Adrenal gland (tissue), 12 donors: ENCODE measurements around the gene LHX1. TPM values are rescaled to one million over a fixed set of nuclear protein-coding genes. Genes with fewer than 3 reads are reported as not detected.

Source experiments
- DNase-seq, 7 donors: peaks; one replicate each; pipeline ENCODE4 v3.0.0-alpha.2; 2019 to 2020
- H3K27ac ChIP-seq, 5 donors: fragments of 200-600 bp; sonication (generic) in 4 of 5; 1 replicate in 3 of 5; 2 replicates in 2 of 5; pipeline versions ENCODE4 v1.5.1 to v1.8.0; 2016 to 2020; ENCODE audit warnings: mild to moderate bottlenecking in 1 of 5
- H3K27me3 ChIP-seq: fragments of 200-600 bp; 2 replicates; pipeline ENCODE4 v1.8.0; 2021
- H3K36me3 ChIP-seq, 2 donors: fragments of 200-600 bp; replicated peaks in 1 of 2; 1 replicate in 1 of 2; 2 replicates in 1 of 2; pipeline versions ENCODE4 v1.5.1 to v1.8.0; 2018 to 2022
- H3K4me1 ChIP-seq, 2 donors: fragments of 200-600 bp; replicated peaks in 1 of 2; 1 replicate in 1 of 2; 2 replicates in 1 of 2; pipeline versions ENCODE4 v1.5.1 to v1.8.0; 2018 to 2021
- H3K4me3 ChIP-seq, 4 donors: fragments of 200-600 bp; sonication (generic) in 3 of 4; one replicate each; pipeline ENCODE4 v1.5.1; 2016 to 2018
- H3K9me3 ChIP-seq, 3 donors: fragments of 200-600 bp; sonication (generic) in 1 of 3; replicated peaks in 1 of 3; 1 replicate in 2 of 3; 2 replicates in 1 of 3; pipeline versions ENCODE4 v1.5.1 to v1.8.0; 2016 to 2021
- CTCF ChIP-seq, 6 experiments: fragments of 450-650 bp in 4 of 6; fragments of 200-600 bp in 2 of 6; sonication (generic) in 1 of 6; IDR thresholded peaks; 1 replicate in 5 of 6; 2 replicates in 1 of 6; pipeline versions ENCODE4 v1.5.1 to v1.8.0; 2016 to 2021; ENCODE audit warnings: antibody characterized with exemption in 6 of 6, mild to moderate bottlenecking in 2 of 6, moderate library complexity in 1 of 6
- POLR2A ChIP-seq, 2 donors: fragments of 450-650 bp; IDR thresholded peaks; one replicate each; pipeline ENCODE4 v1.6.1; 2017; ENCODE audit warnings: antibody characterized with exemption in 2 of 2, mild to moderate bottlenecking in 2 of 2, moderate library complexity in 1 of 2
- WGBS, 4 donors: extraction: QIAGEN DNeasy Blood & Tissue Kit in 2 of 4; methylation state at CpG; one replicate each; pipeline versions ENCODE4 v1.1.5 to v1.1.7; 2013 to 2017; 5-methylcytosine and 5-hydroxymethylcytosine counted together
- intact Hi-C, 2 donors: fragments of 100-400 bp; cut with DNase I; formaldehyde crosslinking; loops; one replicate each; pipeline versions ENCODE4 v1.14.1 to v1.15.0; 2022 to 2023
- polyA plus RNA-seq, 3 donors: library from polyadenylated mRNA; stranded (reverse); fragments of 200-250 nt in 2 of 3; fragments of 350-450 nt in 1 of 3; fragmentation: Illumina TruSeq in 1 of 3; extraction: RNeasy Lipid Tissue Mini Kit (QIAGEN cat#74804) in 1 of 3; gene quantifications; one replicate each; pipeline ENCODE4 v1.2.3, GENCODE V29; 2013 to 2014
- total RNA-seq, 9 donors: library from RNA; depleted of rRNA in 4 of 9; stranded (reverse); fragments of >200 nt in 4 of 9; fragments of 120-200 nt in 1 of 9; fragmentation: NEBNext Ultra II Directional in 1 of 9; extraction: Animal tissue kit (Norgen Biotek cat#: 25700) in 1 of 9; gene quantifications; one replicate each; pipeline versions ENCODE4 v1.1.0 to v1.2.4, GENCODE V29; 2013 to 2023
- donor health status: healthy with polysubstance abuse.
- donor health status: Bipolar disorder and iron deficiency.
- donor health status: DM: yes; HTN: yes; CAD: no.
- donor health status: DM: no; HTN: no; CAD: no.
- donor health status: DM: no; HTN: no; CAD: no.
- donor health status: DM: yes; HTN: yes; CAD: no.

LHX1 gene
- total and polyA plus RNA-seq, 12 donors = not detected

DNA sequence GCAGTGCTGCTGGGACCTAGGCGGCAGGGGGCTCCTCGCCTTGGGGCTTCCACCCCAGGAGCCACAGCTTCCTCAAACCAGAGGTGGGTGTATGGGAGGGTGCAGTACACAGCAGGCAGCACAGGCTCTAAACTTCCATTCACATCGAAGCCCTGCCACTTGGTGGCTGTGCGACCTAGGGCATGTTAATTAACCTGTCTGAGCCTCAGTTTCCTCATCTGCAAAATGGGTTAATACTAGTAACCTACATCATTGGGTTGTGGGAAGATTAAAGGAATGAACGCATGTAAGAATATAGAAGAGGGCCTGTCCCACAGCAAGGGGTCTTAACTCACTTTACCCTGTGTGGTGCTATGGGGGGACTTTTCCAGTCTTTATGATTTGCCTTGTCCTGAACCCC is 26.8 kb upstream of the LHX1 start:
- Histone ChIP-seq H3K4me3 (no peak overlapping the region), H3K9me3 (no peaks in the 10 kb centered on the region), H3K27me3 (peaks cover 4% of the 10 kb centered on the region), H3K4me1 (no peaks in the 10 kb centered on the region), H3K27ac (no peak overlapping the region), H3K36me3 (no peaks in the 10 kb centered on the region)
- 62 to 100% (median 76%) methylated on average over 2 to 5 of the region's 5 CpGs for WGBS, 4 donors
- intact Hi-C loops = no loop called here
- TF ChIP-seq CTCF (IDR thresholded peaks at IDR 0.05) = no peak
- no peak for TF ChIP-seq POLR2A (IDR thresholded peaks at IDR 0.05)
- DNase-seq = no peak

DNA sequence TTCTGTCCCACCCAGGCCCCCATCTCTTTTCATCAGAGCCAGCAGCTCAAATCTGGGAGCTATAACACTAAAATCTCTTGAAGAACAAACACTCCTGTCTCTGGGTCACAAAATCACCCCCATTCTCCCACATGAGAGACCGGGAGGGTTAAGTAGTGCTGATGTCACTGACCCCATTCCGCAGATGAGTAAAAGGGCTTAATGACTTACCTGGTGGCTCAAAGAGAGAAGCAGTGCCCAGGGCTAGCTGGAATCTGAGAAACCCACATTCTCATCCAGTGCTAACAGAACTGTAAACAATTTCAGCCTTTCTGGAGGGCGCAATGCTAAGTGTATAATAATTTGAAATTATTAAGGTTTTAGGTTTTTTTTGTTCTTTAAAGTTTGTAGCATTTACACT is 26.3 kb upstream of the LHX1 start:
- H3K4me1 ChIP-seq = no peaks in the 10 kb centered on the region
- H3K4me3 ChIP-seq = no peak overlapping the region
- H3K36me3 ChIP-seq = no peaks in the 10 kb centered on the region
- TF ChIP-seq POLR2A (IDR thresholded peaks at IDR 0.05) (no peak), CTCF (IDR thresholded peaks at IDR 0.05) (no peak)
- peaks cover 4% of the 10 kb centered on the region for H3K27me3 ChIP-seq
- intact Hi-C loops = no loop called here
- no peak for DNase-seq
- WGBS, 4 donors = 60 to 74% (median 68%) methylated on average over 3 of the region's 3 CpGs
- no peaks in the 10 kb centered on the region for H3K9me3 ChIP-seq
- no peak overlapping the region for H3K27ac ChIP-seq

DNA sequence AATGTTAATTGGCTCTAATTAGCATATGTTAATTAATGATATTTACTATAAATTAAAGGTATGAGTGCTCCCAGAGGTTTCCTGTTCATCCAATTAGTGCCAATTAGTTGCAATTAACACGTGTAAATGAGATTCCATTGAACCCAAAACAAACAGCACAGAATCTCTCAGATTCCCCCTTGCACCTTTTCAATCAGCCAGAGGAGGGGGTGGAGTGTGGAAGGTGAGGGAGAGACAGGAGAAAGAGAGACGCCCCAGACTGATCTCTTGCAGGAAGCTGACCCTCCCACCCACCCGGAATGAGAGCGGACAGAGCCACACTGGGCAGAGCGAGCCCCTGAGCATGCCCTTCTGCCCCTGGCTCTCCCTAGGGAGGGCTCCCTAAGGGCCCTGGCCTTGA is 24.1 kb upstream of the LHX1 start:
- Histone ChIP-seq H3K4me3 (no peak overlapping the region), H3K27ac (no peak overlapping the region), H3K4me1 (no peaks in the 10 kb centered on the region), H3K36me3 (no peaks in the 10 kb centered on the region), H3K27me3 (no peaks in the 10 kb centered on the region), H3K9me3 (no peaks in the 10 kb centered on the region)
- WGBS, 4 donors = 28 to 47% (median 42%) methylated on average over 5 of the region's 5 CpGs
- DNase-seq = no peak
- intact Hi-C loops = no loop called here
- TF ChIP-seq POLR2A (IDR thresholded peaks at IDR 0.05) (no peak), CTCF (IDR thresholded peaks at IDR 0.05) (no peak)

- no peaks in the 10 kb centered on the region for H3K4me1 ChIP-seq
- intact Hi-C loops = no loop called here
- H3K9me3 ChIP-seq = no peaks in the 10 kb centered on the region
- H3K27ac ChIP-seq = no peak overlapping the region
- H3K4me3 ChIP-seq = no peak overlapping the region
- TF ChIP-seq POLR2A (IDR thresholded peaks at IDR 0.05) (no peak), CTCF (IDR thresholded peaks at IDR 0.05) (no peak)
- peaks cover 7% of the 10 kb centered on the region for H3K27me3 ChIP-seq
- no peak for DNase-seq
- H3K36me3 ChIP-seq = no peaks in the 10 kb centered on the region
- 47 to 66% (median 50%) methylated on average over 3 of the region's 3 CpGs for WGBS, 4 donors
Observed at GRCh38 chr17:36918211-36918691, 19.0 kb upstream of the LHX1 start.
